Measurements from ENCODE around the gene TLX2.

DNA sequence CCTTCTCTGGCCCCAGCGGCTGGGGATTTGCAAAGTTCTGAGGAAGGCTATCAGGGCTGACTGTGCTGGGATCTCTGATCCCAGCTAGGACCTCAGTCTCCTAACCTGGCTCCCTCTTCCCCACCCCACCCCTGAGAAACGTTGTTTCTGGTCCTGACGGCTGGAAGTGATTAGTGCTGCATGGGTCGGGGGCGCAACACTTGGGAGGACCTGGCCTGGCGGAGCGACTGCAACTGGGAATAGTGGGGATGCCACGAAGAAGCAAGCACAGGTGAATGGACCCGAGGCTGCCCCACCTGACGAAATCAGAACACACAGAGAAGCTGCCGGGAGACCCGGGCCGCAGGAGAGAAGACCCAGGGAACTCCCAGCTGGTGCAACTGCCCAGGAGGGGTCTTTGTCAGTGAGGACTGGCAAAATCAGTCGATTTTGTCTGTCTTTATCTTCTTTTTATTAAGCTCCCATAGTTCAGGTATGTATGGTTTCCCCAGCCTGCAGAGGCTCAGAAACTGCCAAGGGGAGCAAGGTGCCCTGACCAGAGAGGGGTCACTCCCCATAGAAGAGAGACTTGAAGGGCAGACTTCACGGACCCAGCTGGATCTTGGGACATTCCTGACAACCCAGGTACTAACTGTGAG, 14.2 kb upstream of the TLX2 start:
- TF ChIP-seq, protein P1, sequence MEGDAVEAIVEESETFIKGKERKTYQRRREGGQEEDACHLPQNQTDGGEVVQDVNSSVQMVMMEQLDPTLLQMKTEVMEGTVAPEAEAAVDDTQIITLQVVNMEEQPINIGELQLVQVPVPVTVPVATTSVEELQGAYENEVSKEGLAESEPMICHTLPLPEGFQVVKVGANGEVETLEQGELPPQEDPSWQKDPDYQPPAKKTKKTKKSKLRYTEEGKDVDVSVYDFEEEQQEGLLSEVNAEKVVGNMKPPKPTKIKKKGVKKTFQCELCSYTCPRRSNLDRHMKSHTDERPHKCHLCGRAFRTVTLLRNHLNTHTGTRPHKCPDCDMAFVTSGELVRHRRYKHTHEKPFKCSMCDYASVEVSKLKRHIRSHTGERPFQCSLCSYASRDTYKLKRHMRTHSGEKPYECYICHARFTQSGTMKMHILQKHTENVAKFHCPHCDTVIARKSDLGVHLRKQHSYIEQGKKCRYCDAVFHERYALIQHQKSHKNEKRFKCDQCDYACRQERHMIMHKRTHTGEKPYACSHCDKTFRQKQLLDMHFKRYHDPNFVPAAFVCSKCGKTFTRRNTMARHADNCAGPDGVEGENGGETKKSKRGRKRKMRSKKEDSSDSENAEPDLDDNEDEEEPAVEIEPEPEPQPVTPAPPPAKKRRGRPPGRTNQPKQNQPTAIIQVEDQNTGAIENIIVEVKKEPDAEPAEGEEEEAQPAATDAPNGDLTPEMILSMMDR (IDR thresholded peaks at IDR 0.05), result no peak
- no peak for TF ChIP-seq POLR2A (IDR thresholded peaks at IDR 0.05)
